NCI-H1694 (cell line): ENCODE measurements around the gene HOXA13.

ENCODE experiments used
- DNase-seq: peaks from one replicate; lab custom pipeline; 2025; lab: John Stamatoyannopoulos, UW

HOXA13 gene

GRCh38 chr7:27148031-27148755, 51.7 kb downstream of the HOXA13 start:
- DNase-seq: no peak

GRCh38 chr7:27147199-27148030, 52.5 kb downstream of the HOXA13 start, which contains the start of gene HOXA6:
Gene HOXA6, minus strand, starts transcription at chr7:27147774. Its CDS starts 25 bp downstream, at chr7:27147749.
- DNase-seq: no peak

GRCh38 chr7:27146491-27147198, 53.2 kb downstream of the HOXA13 start:
- no peak for DNase-seq

GRCh38 chr7:27145914-27146412, 53.9 kb downstream of the HOXA13 start:
- no peak for DNase-seq

- DNase-seq: no peak
These were observed 54.6 kb downstream of the HOXA13 start for GRCh38 chr7:27145165-27145913.

GRCh38 chr7:27144781-27145164, 55.1 kb downstream of the HOXA13 start:
- no peak for DNase-seq
